Kidney epithelial cell (primary cell): Measurements from ENCODE around the gene HTR3A. TPM values are rescaled to one million over a fixed set of nuclear protein-coding genes. Genes with fewer than 3 reads are reported as not detected.
A peak's percentile ranks its signal among the peaks of the same experiment; 100 is the strongest.

ENCODE experiments used
- DNase-seq: peaks from one replicate; pipeline ENCODE4 v3.0.0-alpha.2; 2010; ENCODE audit warnings: low read depth
- H3K27me3 ChIP-seq: 2 replicates; pipeline ENCODE4 v1.6.0; 2011; ENCODE audit warnings: low read length; ENCODE audit not compliant: control insufficient read depth, insufficient read depth
- H3K36me3 ChIP-seq: 2 replicates; pipeline ENCODE4 v1.5.1; 2011; ENCODE audit warnings: low read length; ENCODE audit not compliant: control insufficient read depth, insufficient read depth
- H3K4me3 ChIP-seq: 2 replicates; pipeline ENCODE4 v1.5.1; 2011; ENCODE audit warnings: low read depth, mild to moderate bottlenecking, control low read depth, low read length
- total RNA-seq: library from RNA; depleted of rRNA; stranded (reverse); fragments of >200 nt; gene quantifications from 2 replicates; pipeline ENCODE4 v1.2.3, GENCODE V29; 2015
- TF ChIP-seq, protein P1 (sequence below): IDR thresholded peaks from 2 replicates; pipeline ENCODE4 v1.5.1; 2011; ENCODE audit warnings: mild to moderate bottlenecking, moderate library complexity, low read length, control low read depth, inconsistent platforms; ENCODE audit not compliant: insufficient read depth, poor library complexity, severe bottlenecking

HTR3A gene
- total RNA-seq, 1 donor from 2014 or later: 0.25 TPM

DNA sequence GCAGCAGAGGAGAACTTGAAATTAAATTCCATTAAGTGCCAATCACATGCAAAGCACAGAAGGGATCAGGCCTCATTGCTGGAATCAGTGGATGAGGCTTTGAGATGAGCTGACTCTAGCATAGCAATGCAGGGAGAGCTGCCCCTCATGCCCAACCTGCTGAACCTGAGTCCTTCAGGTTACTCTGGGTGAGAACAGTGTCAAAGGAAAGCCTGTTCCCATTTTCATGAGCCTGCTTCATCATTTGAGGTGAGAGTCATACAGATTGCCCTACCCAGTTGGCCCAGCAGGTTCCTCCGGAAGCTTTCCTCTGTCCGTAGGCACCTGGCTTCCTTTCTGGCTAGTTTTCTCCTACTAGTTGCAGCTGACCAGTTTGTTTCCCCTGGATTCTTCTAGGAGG is 58.7 kb downstream of the HTR3A start:
- H3K4me3 ChIP-seq: no peak overlapping the region
- peaks cover 15% of the 10 kb centered on the region for H3K27me3 ChIP-seq
- TF ChIP-seq, protein P1, sequence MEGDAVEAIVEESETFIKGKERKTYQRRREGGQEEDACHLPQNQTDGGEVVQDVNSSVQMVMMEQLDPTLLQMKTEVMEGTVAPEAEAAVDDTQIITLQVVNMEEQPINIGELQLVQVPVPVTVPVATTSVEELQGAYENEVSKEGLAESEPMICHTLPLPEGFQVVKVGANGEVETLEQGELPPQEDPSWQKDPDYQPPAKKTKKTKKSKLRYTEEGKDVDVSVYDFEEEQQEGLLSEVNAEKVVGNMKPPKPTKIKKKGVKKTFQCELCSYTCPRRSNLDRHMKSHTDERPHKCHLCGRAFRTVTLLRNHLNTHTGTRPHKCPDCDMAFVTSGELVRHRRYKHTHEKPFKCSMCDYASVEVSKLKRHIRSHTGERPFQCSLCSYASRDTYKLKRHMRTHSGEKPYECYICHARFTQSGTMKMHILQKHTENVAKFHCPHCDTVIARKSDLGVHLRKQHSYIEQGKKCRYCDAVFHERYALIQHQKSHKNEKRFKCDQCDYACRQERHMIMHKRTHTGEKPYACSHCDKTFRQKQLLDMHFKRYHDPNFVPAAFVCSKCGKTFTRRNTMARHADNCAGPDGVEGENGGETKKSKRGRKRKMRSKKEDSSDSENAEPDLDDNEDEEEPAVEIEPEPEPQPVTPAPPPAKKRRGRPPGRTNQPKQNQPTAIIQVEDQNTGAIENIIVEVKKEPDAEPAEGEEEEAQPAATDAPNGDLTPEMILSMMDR: no peak
- no peaks in the 10 kb centered on the region for H3K36me3 ChIP-seq
- no peak for DNase-seq

DNA sequence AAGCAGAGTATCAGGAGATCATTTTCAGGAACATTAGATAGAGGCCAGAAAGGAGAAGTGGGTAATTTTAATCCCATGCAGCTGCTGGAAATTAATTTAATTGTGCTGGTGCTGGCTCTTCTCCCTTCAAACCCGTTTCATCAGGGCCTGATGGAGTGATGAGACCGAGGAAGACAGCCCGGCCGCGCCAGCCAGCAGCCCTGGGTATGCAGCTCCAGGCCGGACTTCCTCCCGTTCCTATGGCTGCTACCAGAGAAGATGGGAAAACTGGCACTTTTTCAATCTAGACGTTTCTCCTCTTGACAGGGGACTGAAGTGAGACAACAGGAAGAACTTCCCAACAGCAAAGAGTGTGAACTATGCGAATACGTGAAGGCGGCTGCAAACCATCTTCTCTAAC is 60.0 kb downstream of the HTR3A start:
- TF ChIP-seq, protein P1: no peak
- Histone ChIP-seq H3K27me3 (peaks cover 15% of the 10 kb centered on the region), H3K4me3 (no peak overlapping the region), H3K36me3 (no peaks in the 10 kb centered on the region)
- DNase-seq: no peak

DNA sequence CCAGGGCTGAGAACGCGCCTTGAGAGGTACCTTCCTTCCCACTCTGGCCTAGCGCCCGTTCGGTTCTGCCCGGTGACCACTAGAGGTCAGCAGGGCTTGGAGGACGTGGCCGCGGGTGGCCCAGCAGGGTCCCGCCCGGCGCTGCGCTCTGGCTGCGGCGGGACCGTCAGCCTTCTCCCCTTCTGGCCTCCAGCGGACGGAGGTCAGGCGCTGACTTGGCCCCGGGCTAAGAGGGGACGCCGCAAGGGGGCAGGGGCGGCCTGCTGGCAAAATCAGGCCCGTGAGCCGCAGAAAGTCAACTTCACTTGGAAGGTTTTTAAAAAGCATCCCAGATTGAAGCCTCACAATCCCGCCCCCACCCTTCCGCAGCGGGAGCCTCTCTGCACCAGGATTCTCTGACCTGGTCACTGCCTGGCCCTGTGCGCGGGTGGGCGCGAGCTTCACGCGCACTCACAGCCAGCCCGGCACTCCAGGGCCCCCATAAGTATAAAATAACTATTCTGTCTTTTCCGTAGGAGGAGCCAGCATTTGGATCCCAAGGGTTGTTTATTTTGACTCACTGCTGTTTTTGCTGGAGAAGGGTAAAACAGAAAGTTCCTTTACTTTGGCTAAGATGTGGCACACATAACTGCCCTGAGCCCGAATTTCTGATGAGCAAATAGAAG is 61.4 kb downstream of the HTR3A start:
- Histone ChIP-seq H3K4me3 (peak overlapping the region; percentile 23), H3K36me3 (no peaks in the 10 kb centered on the region), H3K27me3 (peaks cover 15% of the 10 kb centered on the region)
- TF ChIP-seq, protein P1: peak; percentile 90
- peak; percentile 14 for DNase-seq

DNA sequence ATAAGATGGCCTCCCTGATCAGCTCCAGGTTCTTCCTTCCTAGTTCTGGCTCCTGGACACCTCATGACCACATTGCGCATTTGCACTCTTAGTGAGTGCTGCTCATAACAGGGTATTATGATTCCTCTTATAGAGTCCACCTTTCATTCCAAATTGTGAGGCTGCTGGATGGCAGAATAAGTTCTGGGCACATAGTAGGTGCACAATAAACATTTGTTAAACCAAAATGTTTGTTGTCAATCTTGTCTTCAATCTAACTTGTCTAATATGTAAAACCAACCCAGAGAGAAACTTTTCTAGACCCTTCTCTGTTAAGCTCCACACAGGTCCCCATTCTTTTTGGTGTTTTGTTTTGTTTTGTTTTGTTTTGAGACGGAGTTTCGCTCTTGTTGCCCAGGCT is 62.0 kb downstream of the HTR3A start:
- TF ChIP-seq, protein P1: no peak
- Histone ChIP-seq H3K27me3 (peaks cover 15% of the 10 kb centered on the region), H3K4me3 (no peak overlapping the region), H3K36me3 (no peaks in the 10 kb centered on the region)
- DNase-seq: no peak

DNA sequence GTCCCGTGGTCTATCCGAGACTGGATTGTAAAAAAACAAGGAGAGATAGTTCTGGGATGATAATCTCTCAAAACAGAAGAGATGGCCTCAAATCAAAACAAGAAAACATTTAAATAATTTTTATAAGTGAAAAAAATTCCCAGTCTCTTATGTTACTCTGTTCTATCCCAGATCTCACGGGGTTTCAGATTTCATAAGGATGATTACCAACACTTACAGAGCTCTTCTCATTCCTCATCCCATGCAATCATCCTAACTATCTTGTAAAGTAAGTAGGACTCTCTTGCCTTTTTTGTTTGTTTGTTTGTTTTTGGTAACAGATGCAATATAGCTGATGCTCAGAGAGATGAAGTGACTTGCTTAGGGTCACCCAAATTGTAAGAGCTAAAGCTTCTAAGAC is 64.6 kb downstream of the HTR3A start:
- TF ChIP-seq, protein P1: no peak
- peaks cover 12% of the 10 kb centered on the region for H3K27me3 ChIP-seq
- no peaks in the 10 kb centered on the region for H3K36me3 ChIP-seq
- no peak overlapping the region for H3K4me3 ChIP-seq
- DNase-seq: no peak

Other genes starting within 250 kb of the HTR3A start
- 19.0 and 25.2 TPM in 2 replicates for gene ZW10, start 201.4 kb upstream of the HTR3A start, total RNA-seq
- gene CLDN25, start 195.3 kb upstream of the HTR3A start, total RNA-seq: not detected in 2 replicates
- gene USP28, start 99.5 kb upstream of the HTR3A start, total RNA-seq: 22.8 and 23.5 TPM in 2 replicates
- gene HTR3B, start 70.3 kb upstream of the HTR3A start, total RNA-seq: not detected in 2 replicates
- gene ZBTB16, start 84.6 kb downstream of the HTR3A start, total RNA-seq: 0.08 and 5.5 TPM in 2 replicates